ENCODE results near the gene KCTD7.
"Not testable (repeated sequence)": the region's sequence is repeated elsewhere in the genome, so short reads cannot be mapped to it uniquely, and the experiment has no call there.

The KCTD7 gene

GRCh38 chr7:66653719-66654274 is 25.1 kb downstream of the KCTD7 start:
- DNase-seq (ENCODE audit: low read depth in 2 of 2), result not testable (repeated sequence)

- DNase-seq (ENCODE audit: low read depth in 2 of 2), result peak; percentile 91 to 95
These were observed 25.8 kb downstream of the KCTD7 start for GRCh38 chr7:66654275-66655112.

GRCh38 chr7:66655113-66655806 is 26.6 kb downstream of the KCTD7 start:
- not testable (repeated sequence) for DNase-seq (ENCODE audit: low read depth in 2 of 2)

GRCh38 chr7:66655826-66656485 is 27.3 kb downstream of the KCTD7 start:
- DNase-seq (ENCODE audit: low read depth in 2 of 2), result not testable (repeated sequence)

- DNase-seq (ENCODE audit: low read depth in 2 of 2), result no peak
These were observed 29.1 kb downstream of the KCTD7 start for GRCh38 chr7:66657798-66658197.

- DNase-seq (ENCODE audit: low read depth in 2 of 2), result no peak
These were observed 34.1 kb downstream of the KCTD7 start for GRCh38 chr7:66662646-66663264.

GRCh38 chr7:66664590-66665293 is 36.1 kb downstream of the KCTD7 start:
- no peak for DNase-seq (ENCODE audit: low read depth in 2 of 2)

GRCh38 chr7:66666313-66666952 is 37.8 kb downstream of the KCTD7 start:
- DNase-seq (ENCODE audit: low read depth in 2 of 2), result no peak

- no peak for DNase-seq (ENCODE audit: low read depth in 2 of 2)
These were observed 38.5 kb downstream of the KCTD7 start for GRCh38 chr7:66667023-66667728.

- DNase-seq (ENCODE audit: low read depth in 2 of 2), result no peak
These were observed 39.4 kb downstream of the KCTD7 start for GRCh38 chr7:66668112-66668511.

- no peak for DNase-seq (ENCODE audit: low read depth in 2 of 2)
These were observed 40.0 kb downstream of the KCTD7 start for GRCh38 chr7:66668677-66669076.

GRCh38 chr7:66669088-66669487 is 40.4 kb downstream of the KCTD7 start:
- no peak for DNase-seq (ENCODE audit: low read depth in 2 of 2)

GRCh38 chr7:66669496-66669895 is 40.8 kb downstream of the KCTD7 start:
- no peak for DNase-seq (ENCODE audit: low read depth in 2 of 2)

GRCh38 chr7:66671034-66671433 is 42.4 kb downstream of the KCTD7 start:
- DNase-seq (ENCODE audit: low read depth in 2 of 2), result no peak

GRCh38 chr7:66671486-66671885 is 42.8 kb downstream of the KCTD7 start:
- DNase-seq (ENCODE audit: low read depth in 2 of 2), result not testable (repeated sequence)

GRCh38 chr7:66672432-66673123 is 43.9 kb downstream of the KCTD7 start:
- not testable (repeated sequence) for DNase-seq (ENCODE audit: low read depth in 2 of 2)

- DNase-seq (ENCODE audit: low read depth in 2 of 2), result not testable (repeated sequence)
These were observed 44.5 kb downstream of the KCTD7 start for GRCh38 chr7:66673124-66673640.

GRCh38 chr7:66679633-66680244 is 51.1 kb downstream of the KCTD7 start:
- no peak for DNase-seq (ENCODE audit: low read depth in 2 of 2)

Data from stimulated activated CD8-positive, alpha-beta memory T cell treated with anti-CD3 and anti-CD28 coated beads, Interleukin-7, amount 100 ng/mL, for 4 hours (primary cell).